ENCODE results near the gene SYT17.

The SYT17 gene, protein sequence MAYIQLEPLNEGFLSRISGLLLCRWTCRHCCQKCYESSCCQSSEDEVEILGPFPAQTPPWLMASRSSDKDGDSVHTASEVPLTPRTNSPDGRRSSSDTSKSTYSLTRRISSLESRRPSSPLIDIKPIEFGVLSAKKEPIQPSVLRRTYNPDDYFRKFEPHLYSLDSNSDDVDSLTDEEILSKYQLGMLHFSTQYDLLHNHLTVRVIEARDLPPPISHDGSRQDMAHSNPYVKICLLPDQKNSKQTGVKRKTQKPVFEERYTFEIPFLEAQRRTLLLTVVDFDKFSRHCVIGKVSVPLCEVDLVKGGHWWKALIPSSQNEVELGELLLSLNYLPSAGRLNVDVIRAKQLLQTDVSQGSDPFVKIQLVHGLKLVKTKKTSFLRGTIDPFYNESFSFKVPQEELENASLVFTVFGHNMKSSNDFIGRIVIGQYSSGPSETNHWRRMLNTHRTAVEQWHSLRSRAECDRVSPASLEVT

DNA sequence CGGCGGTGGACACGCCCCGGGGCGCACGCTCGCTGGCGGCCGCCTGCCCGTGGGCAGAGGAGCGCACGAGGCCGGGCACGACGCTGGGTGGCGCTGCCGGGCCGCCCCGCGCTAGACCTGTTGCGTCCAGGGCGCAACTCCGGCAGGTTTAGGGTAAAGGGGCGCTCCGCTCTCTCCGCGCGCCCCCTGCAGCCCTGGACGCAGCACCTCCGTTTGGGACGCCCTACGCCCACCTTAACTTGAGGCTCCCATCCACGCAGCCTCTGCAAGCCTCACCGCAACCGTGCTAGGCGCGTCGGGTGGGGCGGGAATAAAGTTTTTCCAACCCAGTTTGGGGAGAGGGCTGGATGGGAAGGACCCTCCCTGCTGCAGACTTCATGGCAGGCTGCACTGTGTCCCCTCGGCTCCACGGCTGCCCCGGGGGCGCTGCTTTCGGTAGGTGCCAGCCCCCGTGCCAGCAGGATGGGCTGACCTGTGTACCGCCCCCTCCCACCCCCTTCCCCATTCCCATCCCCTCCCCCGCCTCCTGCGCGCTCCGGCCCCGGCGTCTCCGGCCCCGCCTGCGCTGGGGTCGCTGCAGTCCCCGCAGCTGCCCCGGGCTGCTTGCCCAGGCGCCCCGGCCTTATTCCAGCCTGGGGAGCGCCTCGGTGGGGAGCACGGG, at the start of gene SYT17:
Gene SYT17 (plus strand): TSS at position 531 of the 661 bp plus-strand sequence. CDS start 407 bp downstream, outside the sequence.
- no peak for DNase-seq

DNA sequence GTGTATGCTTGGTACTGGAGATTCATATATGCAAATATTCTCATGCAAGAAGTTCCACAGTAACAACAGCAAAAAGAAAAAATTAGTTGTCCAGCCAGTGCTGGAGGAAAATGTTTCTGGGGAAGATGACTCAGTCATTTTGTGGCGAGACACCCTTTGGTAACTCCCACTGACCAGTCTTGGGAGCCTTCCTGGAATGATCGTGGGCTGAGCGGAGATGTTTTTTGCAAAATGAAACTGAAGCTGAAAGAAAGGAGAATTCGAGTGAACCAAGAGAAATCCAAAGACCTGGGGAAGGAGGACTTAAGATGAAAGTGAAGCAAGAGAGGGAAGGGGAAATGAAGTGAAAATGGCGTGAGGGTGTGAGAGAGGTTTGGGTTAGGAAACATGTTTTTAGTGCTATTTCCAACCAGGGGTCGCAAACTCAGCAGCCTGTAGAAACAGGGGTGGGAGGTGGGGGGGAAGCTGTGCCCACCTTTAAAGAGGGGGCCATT, 49.1 kb upstream of the SYT17 start:
- DNase-seq: no peak

DNA sequence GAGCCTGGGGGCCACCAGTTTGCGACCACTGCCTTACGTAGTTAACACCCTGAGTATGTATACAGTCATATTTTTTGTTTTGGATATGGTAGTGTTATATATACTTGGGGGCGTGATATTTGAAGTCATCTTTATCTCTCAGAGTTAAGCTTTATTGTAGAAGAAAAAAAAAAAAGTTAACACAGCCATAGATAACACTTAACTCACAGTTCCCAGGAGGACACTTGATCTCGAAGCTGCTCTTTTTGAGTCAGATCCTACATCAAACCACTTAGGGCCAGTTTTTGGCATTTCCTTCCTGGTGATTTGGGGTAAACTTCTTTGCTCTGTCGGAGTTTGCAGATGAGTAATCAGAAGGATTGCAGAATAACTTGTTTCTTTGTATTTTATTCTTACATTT, 48.5 kb upstream of the SYT17 start:
- DNase-seq: no peak

DNA sequence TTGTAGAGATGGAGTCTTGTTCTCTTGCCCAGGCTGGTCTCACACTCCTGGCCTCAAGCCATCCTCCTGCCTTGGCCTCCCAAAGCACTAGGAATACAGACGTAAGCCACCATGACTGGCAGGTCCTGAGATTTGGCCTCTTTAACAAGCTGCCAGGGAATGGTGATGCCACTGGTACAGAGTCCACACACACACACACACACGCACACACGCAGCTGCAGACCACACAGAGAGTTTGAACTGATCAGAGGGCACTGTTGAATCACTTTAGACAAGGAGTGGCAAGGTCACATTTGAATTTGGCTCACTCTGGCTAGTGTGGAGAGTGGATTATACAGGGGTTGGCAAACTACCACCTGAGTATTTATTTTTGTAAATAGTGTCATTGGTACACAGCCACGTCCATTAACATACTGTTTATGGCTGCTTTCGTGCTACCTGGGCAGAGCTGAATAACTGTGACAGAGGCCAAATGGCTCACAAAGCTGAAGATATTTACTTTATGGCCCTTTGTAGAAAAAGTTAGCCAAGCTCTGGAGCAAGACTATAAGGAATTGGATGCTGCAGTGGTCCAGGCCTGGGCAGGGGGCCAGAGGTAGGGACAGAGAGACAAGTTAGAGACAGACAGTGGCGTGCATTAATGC, 44.4 kb upstream of the SYT17 start:
- DNase-seq: no peak

DNA sequence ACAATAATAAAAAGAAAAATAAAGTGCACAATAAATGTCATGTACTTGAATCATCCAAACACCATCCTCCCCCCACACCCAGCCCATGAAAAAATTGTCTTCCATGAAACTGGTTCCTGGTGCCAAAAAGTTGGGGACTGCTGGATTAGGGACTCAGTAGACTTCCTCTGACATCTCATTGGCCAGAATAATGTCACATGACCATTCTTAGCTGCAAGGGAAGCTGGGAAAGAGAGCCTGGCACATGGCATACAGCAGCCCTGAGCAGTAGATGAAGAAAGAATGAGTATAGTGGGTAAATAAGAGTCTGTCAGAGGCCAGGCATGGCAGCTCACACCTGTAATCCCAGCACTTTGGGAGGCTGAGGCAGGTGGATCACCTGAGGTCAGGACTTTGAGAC, 41.7 kb upstream of the SYT17 start:
- no peak for DNase-seq

DNA sequence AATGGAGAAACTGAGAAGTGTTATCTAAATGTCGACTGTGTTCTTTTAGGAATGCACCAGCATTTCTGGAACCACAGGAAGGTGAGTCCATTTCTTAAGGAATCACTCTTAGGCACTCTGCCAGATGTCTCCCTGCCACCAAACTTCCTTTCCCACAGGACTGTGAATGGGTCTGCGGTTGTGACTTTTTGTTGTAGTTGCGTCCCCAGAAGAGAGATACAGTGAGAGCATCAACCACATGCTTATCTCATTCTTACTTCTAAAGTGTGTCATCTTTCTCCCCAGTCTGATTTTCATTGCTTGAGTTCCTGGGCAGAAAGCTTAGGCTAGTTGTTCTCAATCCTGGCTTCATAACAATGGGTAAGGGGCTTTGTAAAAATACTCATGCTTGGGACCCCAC, 40.8 kb upstream of the SYT17 start:
- DNase-seq: no peak

DNA sequence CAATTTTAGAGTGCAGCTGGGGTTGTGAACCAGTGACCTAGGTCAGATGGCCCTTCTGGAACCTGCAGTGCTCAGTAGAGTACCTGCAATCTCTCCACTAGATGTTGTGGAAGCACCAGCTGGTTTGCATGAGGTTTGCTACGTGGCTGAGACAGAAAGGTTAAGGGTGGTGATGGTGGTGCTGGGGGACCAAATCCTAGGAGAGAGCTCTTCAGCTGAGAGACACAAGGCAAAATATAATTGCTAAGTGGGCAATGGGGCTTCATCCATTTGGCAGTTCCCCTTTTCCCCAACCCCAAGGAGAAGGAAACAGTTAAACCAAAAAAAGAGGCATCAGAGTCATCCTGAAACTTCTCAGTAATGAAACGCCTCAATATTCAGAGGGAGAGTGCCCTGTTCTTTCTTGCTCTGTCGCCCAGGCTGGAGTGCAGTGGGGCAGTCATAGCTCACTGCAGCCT, 40.3 kb upstream of the SYT17 start:
- DNase-seq: no peak

DNA sequence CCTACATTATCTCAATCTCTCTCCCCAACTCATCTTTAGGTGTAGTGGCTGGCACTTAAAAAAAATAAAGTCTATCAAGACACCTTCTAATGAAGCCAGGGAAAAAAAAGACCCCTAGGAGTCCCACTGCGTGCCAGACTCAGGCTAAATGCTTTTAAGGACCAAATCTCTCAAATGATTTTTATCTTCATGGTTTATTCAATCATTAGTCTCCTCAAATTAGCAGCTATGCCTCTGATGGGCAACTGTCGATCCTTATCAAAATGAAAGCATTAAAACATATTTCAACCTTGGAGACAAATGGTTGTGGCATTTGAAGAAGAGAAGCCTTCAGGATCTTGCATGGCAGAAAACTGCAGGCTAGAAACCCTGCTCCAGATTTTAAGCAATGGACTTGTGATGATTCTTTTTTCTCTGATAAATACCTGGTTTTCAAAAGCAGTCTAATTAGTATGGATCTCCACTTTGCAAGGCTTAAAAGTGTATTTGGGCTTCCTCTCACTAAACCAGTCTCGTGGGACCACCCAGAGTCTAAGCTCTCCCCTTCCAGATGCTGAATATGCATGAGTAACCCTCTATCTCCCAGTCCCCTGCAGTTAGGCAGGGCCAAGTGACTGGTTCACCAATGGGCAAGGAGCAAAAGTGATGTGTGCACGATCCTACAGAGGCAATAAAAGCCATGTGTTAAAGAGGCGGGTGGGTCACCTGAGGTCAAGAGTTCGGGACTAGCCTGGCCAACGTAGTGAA, 39.4 kb upstream of the SYT17 start:
- no peak for DNase-seq

DNA sequence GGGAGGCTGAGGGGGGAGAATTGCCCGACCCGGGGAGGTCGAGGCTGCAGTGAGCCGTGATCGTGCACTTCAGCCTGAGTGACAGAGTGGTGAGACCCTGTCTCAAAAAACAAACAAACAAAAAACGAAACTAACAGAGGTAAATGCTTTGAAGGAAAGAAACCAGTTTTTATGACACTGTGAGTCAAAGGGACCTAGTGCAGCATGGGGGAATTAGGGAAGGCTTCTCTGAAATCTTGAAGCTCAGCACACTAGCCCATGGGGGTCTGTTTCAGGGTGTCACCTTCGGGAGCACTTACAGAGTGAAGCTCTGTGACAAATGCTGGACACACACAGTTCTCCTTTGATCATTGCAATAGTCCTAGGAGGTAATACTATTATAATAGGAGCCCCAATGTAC, 37.7 kb upstream of the SYT17 start:
- DNase-seq: no peak

DNA sequence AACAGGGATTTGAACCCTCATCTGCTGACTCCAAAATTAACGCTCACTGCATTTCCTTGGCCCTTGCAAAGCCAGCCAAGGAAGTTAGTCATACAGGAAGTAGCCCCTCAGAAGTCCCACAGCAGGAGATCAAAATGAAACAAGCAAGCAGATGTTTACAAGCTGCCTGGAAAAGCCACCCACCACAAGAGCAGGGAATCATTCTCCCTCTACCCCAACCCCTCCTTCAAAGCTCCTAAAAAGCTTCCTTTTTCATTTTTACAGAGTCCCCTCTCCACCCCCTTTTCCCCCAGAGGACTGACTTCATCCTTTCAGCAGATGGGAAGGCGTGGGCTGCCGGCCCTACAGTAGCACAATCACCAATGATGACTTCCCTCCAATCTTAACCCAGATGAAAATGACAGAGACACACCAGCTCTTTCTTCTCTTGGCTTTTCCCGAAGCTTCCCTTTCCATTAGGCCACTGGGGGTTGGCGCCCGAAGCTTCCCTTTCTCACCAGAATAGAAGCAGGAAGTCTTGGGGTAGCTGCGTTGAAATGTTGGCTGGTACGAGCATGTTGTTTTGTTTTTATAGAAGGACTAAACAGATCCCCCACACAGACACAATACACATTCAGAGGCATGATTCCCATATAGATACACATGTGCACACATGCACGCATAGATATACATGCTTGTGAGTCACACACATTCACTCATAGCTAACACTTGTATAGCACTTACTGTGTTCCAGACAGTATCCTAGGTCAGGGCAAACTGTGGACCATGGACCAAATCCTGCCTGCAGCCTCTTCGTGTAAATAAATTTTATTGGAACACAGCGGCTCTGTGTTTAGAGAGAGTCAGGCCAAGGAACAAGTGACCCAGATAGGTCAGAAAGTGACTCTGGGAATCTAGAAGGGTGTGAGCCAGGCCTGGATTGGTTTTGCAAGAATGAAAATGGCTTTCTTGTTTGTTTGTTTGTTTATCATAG, 36.9 kb upstream of the SYT17 start:
- no peak for DNase-seq

DNA sequence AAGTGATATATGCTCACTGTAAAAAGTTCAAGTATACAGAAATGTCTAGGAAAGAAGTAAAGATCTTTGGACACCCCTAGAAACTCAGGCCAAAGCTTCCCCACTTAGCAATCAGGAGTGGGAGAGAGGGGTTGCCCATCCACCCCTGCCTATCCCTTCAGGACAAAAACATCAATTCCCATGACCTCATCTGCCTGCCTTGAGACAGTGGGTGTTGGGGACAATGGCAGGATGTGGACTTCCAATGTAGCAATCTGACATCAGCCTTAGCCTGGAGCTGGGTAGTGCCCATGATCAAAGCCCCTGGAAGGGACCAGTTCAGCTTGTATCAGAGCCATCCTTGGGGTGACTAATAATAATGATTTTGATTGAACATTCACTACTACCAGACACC, 36.2 kb upstream of the SYT17 start:
- no peak for DNase-seq

DNA sequence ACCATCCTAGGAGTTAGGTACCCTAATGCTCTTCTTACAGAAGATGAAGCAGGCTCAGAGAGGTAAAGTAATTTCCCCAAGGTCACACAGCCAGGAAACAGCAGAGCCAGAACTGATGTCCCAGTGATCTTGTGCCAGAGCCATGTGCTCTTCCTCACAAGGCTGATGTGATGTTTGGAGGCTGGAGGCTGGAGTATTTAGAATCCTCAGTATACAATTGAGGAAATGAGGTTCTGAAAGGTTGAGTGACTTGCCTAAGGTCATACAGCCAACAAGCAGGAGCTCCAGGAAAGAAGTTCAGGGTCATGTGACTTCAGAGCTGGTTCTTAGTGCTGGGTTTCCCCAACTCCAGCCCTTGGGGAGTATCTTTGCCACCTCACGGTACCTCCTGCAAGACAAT, 35.8 kb upstream of the SYT17 start:
- no peak for DNase-seq

DNA sequence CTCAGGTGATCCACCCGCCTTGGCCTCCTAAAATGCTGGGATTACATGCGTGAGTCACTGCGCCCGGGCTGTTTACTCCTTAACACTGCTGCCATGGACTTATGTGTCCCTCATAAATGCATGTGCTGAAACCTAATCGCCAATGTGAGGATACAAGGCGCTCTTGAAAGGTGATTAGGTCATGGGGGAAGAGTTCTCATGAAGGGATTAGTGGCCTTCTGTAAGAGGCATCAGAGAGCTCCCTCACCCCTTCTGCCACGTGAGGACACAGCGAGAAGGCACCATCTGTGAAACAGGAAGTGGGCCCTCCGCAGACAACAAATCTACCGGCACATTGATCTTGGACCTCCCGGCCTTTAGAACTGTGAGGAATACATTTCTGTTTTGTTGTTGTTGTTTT, 35.1 kb upstream of the SYT17 start:
- DNase-seq: no peak

DNA sequence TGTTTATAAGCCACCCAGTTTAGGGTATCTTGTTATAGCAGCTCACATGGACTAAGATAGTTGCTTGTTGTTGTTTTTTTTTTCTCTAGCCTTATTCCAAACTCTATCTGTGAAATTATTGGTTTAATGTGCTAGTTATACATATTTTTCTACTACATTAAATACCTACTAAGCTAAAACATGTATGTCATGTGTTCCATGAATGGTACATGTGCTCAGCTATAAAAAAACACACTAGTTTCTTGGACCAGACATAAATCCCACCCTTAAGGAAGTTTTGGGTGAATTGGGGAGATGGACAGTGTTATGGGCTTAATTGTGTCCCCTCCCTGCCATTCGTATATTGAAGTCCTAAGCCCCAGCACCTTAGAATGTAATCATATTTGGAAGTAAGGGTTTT, 34.4 kb upstream of the SYT17 start:
- no peak for DNase-seq

DNA sequence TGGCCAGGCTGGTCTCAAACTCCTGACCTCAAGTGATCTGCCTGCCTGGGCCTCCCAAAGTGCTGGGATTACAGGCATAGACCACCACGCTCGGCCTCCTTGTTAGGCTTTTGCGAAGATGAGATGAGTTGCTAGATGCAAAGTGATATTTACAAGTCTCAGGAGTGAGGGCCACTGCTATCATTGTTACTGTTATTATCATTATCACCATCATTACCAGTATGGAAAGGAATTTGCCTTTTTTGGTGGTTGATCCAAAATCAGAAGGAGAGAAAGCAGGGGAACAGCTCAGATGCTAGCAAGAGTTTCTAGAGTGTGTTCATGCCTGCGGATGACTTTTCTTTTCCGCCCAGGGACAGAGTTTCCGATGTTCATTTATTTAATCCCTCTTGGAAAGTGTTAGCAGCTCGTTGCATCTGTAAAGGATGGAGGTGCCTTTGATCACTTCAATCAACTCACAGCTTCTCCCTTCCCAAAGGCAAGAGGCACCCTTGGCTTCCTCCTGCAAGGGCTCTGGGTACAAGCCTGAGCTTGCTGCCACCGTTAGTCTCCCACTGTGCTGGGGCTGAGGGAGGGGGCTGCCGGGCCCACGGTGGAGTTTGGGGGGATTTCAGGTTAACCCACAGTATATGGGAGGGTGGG, 32.7 kb upstream of the SYT17 start:
- DNase-seq: no peak

DNA sequence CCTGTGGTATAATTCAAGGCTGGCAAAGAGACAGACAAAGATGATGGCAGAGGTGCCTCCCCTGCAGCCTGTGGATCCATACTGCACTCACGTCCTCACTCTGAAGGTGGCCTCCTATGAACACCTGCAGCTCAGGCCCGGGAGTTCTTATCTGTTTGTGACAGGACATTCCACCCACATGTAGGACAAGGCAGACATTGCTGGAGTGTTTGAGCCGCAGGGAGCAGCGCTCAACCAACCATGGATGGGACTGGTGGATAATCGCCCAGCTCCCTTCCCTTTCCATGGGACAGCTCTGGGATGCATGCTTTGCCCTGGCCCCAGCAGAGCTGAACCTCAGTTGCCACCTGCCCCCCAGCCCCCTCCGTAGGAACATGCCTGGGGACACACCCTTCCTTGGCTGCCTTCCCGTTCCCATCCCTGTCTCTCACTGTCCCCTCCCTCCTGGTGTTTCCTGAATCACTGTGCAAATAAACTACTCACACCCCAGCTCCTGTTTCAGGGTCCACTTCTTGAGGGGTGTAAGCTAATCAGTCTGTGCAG, 32.1 kb upstream of the SYT17 start:
- DNase-seq: no peak

DNA sequence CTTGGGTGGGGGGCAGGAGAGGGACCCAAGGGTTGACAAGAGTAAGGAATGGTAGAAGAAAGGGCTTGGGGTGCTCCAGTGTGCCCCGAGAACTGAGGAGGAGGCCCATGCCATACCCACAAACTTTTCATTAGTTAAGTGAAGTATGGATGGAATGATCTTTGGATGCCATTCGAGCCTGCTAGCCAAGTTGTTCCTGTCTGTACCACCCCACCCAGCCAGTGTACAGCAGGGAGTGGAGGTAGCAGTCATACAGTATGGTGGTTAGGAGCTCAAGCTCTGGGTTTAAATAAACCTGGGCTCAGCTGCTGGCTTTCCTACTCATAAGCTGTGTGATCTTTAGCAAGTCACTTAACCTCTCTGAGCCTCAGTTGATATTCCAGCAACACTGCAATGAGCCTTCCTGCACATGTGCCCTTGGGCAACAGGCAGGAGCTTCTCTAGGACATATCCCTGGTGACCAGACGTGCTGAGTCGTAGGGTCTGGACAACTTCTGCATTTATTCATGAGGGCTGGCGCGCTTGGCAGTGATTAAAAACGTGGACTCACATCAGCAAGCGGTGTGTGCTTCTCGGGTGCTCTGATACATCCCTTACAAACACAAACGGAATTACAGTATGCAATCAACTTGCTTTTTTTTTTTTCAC, 31.4 kb upstream of the SYT17 start:
- DNase-seq: no peak

DNA sequence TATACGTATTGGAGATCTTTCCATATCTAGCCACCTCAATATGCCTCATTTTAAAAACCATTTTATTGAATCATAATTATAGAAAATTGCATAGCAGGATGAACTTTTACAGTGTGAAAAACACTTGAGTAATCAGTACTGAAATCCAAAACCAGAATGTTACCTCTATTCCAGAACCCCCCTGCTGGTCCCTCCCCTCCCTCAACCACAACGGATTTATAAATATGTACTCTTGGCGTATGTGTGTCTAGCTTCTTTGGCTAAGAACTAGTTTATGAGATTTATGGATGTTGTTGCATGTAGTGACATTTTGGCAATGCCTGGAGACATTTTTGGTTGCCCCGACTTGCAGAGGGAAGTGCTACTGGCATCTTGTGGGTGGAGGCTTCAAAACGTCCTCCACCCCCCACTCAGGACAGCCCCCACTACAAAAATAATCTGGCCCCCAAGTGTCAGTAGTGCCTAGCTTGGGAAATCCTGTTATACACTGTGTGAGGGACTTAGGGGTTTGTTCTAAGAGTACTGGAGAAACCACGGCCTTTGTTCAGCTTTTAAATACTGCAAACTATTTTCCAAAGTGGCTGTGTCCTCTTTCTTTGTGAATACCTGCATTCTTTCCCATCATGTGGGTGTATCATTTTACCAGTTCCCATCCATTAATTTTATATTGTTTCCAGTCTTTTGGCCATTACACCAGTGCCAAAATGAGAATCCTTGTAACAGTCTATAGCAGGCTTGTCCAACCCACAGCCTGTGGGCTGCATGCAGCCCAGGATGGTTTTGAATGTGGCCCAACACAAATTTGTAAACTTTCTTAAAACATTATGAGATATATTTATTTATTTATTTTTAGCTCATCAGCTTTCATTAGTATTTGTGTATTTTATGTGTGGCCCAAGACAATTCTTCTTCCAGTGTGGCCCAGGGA, 30.6 kb upstream of the SYT17 start:
- no peak for DNase-seq

DNA sequence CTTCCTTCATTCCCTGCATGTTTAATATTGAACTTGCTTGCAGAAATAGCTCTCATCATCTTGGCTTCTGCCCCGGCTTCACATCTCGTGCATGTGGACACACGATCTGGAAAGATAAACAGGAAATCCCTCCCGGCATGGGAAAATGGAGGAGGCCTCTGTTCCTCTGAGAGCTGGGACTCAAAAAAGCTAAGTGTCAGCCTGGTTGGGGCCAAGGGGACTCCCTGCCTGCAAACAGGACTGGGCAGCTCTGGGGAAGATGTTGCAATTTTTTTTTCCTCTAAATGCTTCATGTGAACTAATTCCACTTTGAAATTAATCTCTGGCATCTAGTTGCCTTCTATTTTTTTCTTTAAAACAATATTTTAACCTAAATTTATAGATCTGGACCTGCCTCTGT, 29.4 kb upstream of the SYT17 start:
- DNase-seq: no peak
